GM12878 (cell line): ENCODE results near the gene NEU1. TPM values are rescaled to one million over a fixed set of nuclear protein-coding genes. Genes with fewer than 3 reads are reported as not detected.

Source experiments
- ATAC-seq: fragments of 200-7000 bp; cut with Tn5 transposase; 3 replicates; pipeline ENCODE4 v1.9.1; 2020; ENCODE audit warnings: mild to moderate bottlenecking, moderate library complexity
- BruUV-seq: library from RNA; stranded (reverse); fragments of 400-500 nt; replicated peaks from 2 replicates; lab custom pipeline; 2021; lab: Mats Ljungman, UMichigan
- CTCF ChIA-PET: fragments of 300-600 bp; sonication (Branson Sonifier 250); formaldehyde crosslinking; extraction: SDS; loops from one replicate; lab custom pipeline; 2021; ENCODE audit warnings: inconsistent platforms; lab: Yijun Ruan, JAX
- POLR2A ChIA-PET: fragments of 350-600 bp; formaldehyde crosslinking; extraction: SDS; loops from one replicate; lab custom pipeline; 2021; ENCODE audit warnings: inconsistent platforms; lab: Charles Lee
- RAD21 ChIA-PET: fragments of 300-600 bp; sonication (Branson Sonifier 250); formaldehyde crosslinking; loops from one replicate; lab custom pipeline; 2023; ENCODE audit warnings: antibody characterized with exemption; ENCODE audit not compliant: unreplicated experiment; lab: Charles Lee
- SMC1A ChIA-PET: fragments of 300-600 bp; sonication (Branson Sonifier 250); formaldehyde crosslinking; loops from one replicate; lab custom pipeline; 2023; ENCODE audit not compliant: unreplicated experiment, uncharacterized antibody; lab: Charles Lee
- DNase-seq: peaks from one replicate; pipeline ENCODE4 v3.0.0-alpha.2; 2011; ENCODE audit warnings: low read depth, low spot score
- FAIRE-seq: peaks from 3 replicates; lab custom pipeline; 2011; peaks lifted over from hg19 to GRCh38; lab: Jason Lieb, UNC
- H2AFZ ChIP-seq: 2 replicates; pipeline ENCODE4 v1.6.0; 2011; ENCODE audit warnings: low read depth, low read length, control low read depth; ENCODE audit not compliant: control insufficient read depth
- H3K27ac ChIP-seq: 2 replicates; pipeline ENCODE4 v1.5.1; 2011; ENCODE audit warnings: control low read depth; ENCODE audit not compliant: control insufficient read depth, insufficient read depth
- H3K27me3 ChIP-seq, 2 experiments: replicated peaks in 1 of 2; 2 replicates each; pipeline versions ENCODE4 v1.6.0 to v1.6.1; 2011; ENCODE audit warnings: low read length in 1 of 2; ENCODE audit not compliant: control insufficient read depth in 2 of 2, insufficient read depth in 2 of 2
- H3K36me3 ChIP-seq, 2 experiments: 2 replicates each; pipeline ENCODE4 v1.5.1; 2011; ENCODE audit warnings: low read length in 1 of 2; ENCODE audit not compliant: control insufficient read depth in 2 of 2, insufficient read depth in 2 of 2
- H3K4me1 ChIP-seq: 2 replicates; pipeline ENCODE4 v1.6.1; 2011; ENCODE audit warnings: mild to moderate bottlenecking, low read length, moderate library complexity, mixed read lengths; ENCODE audit not compliant: control insufficient read depth, insufficient read depth
- H3K4me2 ChIP-seq: 2 replicates; pipeline ENCODE4 v1.6.0; 2011; ENCODE audit warnings: control low read depth; ENCODE audit not compliant: control insufficient read depth, insufficient read depth
- H3K4me3 ChIP-seq: fragments of 200-600 bp; sonication (generic); 2 replicates; pipeline ENCODE4 v1.5.1; 2016
- H3K79me2 ChIP-seq: 2 replicates; pipeline ENCODE4 v1.6.0; 2011; ENCODE audit warnings: low read length; ENCODE audit not compliant: control insufficient read depth, insufficient read depth
- H3K9ac ChIP-seq: 2 replicates; pipeline ENCODE4 v1.8.0; 2011; ENCODE audit warnings: low read length, control low read depth, mixed read lengths; ENCODE audit not compliant: control insufficient read depth, insufficient read depth
- H3K9me3 ChIP-seq: replicated peaks from 3 replicates; pipeline ENCODE4 v1.5.1; 2011; ENCODE audit warnings: mild to moderate bottlenecking, low read length; ENCODE audit not compliant: control insufficient read depth, insufficient read depth
- H4K20me1 ChIP-seq: 2 replicates; pipeline ENCODE4 v1.6.0; 2011; ENCODE audit not compliant: control insufficient read depth, insufficient read depth
- ATF7 ChIP-seq: fragments of 450-650 bp; IDR thresholded peaks from 2 replicates; pipeline ENCODE4 v1.6.1; 2016; ENCODE audit warnings: low read depth, mild to moderate bottlenecking
- FOXK2 ChIP-seq: fragments of 450-650 bp; IDR thresholded peaks from 2 replicates; pipeline ENCODE4 v1.6.1; 2017; ENCODE audit warnings: mild to moderate bottlenecking, moderate library complexity
- FOXM1 ChIP-seq: IDR thresholded peaks from 2 replicates; pipeline ENCODE4 v1.6.1; 2012; ENCODE audit warnings: low read depth, mild to moderate bottlenecking, inconsistent platforms, low read length, moderate library complexity
- GATAD2B ChIP-seq: fragments of 450-650 bp; conservative IDR thresholded peaks from 2 replicates; pipeline ENCODE4 v1.6.1; 2017; ENCODE audit warnings: low read depth, mild to moderate bottlenecking, moderate library complexity
- HDGF ChIP-seq: fragments of 450-650 bp; IDR thresholded peaks from 2 replicates; pipeline ENCODE4 v1.6.1; 2016; ENCODE audit warnings: antibody characterized with exemption
- IKZF2 ChIP-seq, 2 experiments: fragments of 450-650 bp; IDR thresholded peaks; 2 replicates each; pipeline ENCODE4 v1.6.1; 2017; ENCODE audit warnings: mild to moderate bottlenecking in 2 of 2, moderate library complexity in 2 of 2
- RB1 ChIP-seq: fragments of 450-650 bp; formaldehyde crosslinking; IDR thresholded peaks from 2 replicates; pipeline ENCODE4 v1.6.1; 2017; ENCODE audit warnings: mild to moderate bottlenecking, borderline replicate concordance
- RFX5 ChIP-seq: IDR thresholded peaks from 2 replicates; pipeline ENCODE4 v1.6.1; 2011; ENCODE audit warnings: low read depth, low read length, improper control_type of control experiment
- SMAD5 ChIP-seq: IDR thresholded peaks from 2 replicates; pipeline ENCODE4 v1.6.1; 2016; ENCODE audit warnings: antibody characterized with exemption, low read depth
- SP1 ChIP-seq: IDR thresholded peaks from one replicate; pipeline ENCODE4 v1.6.1; 2011; ENCODE audit warnings: low read depth, low read length
- STAT1 ChIP-seq: fragments of 450-650 bp; conservative IDR thresholded peaks from 2 replicates; pipeline ENCODE4 v1.6.1; 2014; ENCODE audit warnings: antibody characterized with exemption, mild to moderate bottlenecking
- ZNF207 ChIP-seq: fragments of 450-650 bp; IDR thresholded peaks from 2 replicates; pipeline ENCODE4 v1.6.1; 2014; ENCODE audit warnings: antibody characterized with exemption, mild to moderate bottlenecking, borderline replicate concordance
- ZZZ3 ChIP-seq: IDR thresholded peaks from 2 replicates; pipeline ENCODE4 v1.6.1; 2011; ENCODE audit warnings: low read depth; ENCODE audit not compliant: control insufficient read depth, insufficient read length
- WGBS: methylation state at CpG from one replicate; pipeline ENCODE4 v1.1.6; 2016; ENCODE audit warnings: low lambda C conversion rate; ENCODE audit not compliant: insufficient replicate concordance, insufficient coverage; ENCODE audit errors: missing lambda C conversion rate; 5-methylcytosine and 5-hydroxymethylcytosine counted together
- in situ Hi-C: fragments of 300-500 bp; cut with MboI; formaldehyde crosslinking; loops from 9 replicates; pipeline ENCODE4 v1.14.3; 2018; ENCODE audit warnings: mixed read lengths
- intact Hi-C: fragments of 100-400 bp; cut with micrococcal nuclease; formaldehyde crosslinking; loops from one replicate; pipeline ENCODE4 v1.14.2; 2022; ENCODE audit not compliant: unreplicated experiment
- polyA plus RNA-seq, 11 experiments: library from polyadenylated mRNA; depleted of rRNA in 4 of 11; unstranded in 6 of 11; stranded (reverse) in 5 of 11; fragments of >200 nt; fragmentation: Nextera tagmentation in 4 of 11; fragmentation: Illumina TruSeq in 1 of 11; extraction: Ambion mirVana in 4 of 11; extraction: Trizol in 1 of 11; gene quantifications; 1 replicate in 1 of 11; 2 replicates in 10 of 11; pipeline versions ENCODE4 v1.2.1 to v1.2.3, GENCODE V29; 2011 to 2016; ENCODE audit warnings: inconsistent platforms in 2 of 11, missing spikeins in 2 of 11, low read depth in 1 of 11
- total RNA-seq, 4 experiments: library from RNA; depleted of rRNA in 3 of 4; stranded (reverse); fragments of >200 nt in 3 of 4; fragmentation: Illumina TruSeq in 1 of 4; extraction: Trizol in 1 of 4; gene quantifications; 2 replicates each; pipeline versions ENCODE4 v1.2.1 to v1.2.3, GENCODE V29; 2013 to 2021
- TF ChIP-seq, protein P1 (sequence below): IDR thresholded peaks from 2 replicates; pipeline ENCODE4 v1.6.1; 2012; ENCODE audit warnings: low read length, inconsistent platforms
- TF ChIP-seq, protein P2 (sequence below): fragments of 450-650 bp; conservative IDR thresholded peaks from 2 replicates; pipeline ENCODE4 v1.6.1; 2017; ENCODE audit warnings: mild to moderate bottlenecking, moderate library complexity
- TF ChIP-seq, protein P3 (sequence below): fragments of 450-650 bp; IDR thresholded peaks from 2 replicates; pipeline ENCODE4 v1.6.1; 2016; ENCODE audit warnings: mild to moderate bottlenecking, moderate library complexity, borderline replicate concordance

Gene NEU1
- total and polyA plus RNA-seq, 10 of the 15 experiments (the other 5 are each of a cell fraction or from before 2014, with no cell fraction given) = 7.2 to 26.9 (median 21.6) TPM

GRCh38 chr6:31827286-31828079 is 35.1 kb downstream of the NEU1 start, which contains the start of gene HSPA1B:
HSPA1B (plus strand) TSS chr6:31827738; CDS start chr6:31827951, 213 bp downstream.
- H3K4me1 ChIP-seq = peaks cover 12% of the 10 kb centered on the region
- peak within 1 kb of the TSS; percentile 87 for H3K27ac ChIP-seq
- H4K20me1 ChIP-seq = no peaks in the 10 kb centered on the region
- peak within 1 kb of the TSS; percentile 83 for H3K9ac ChIP-seq
- H3K4me2 ChIP-seq = peak within 1 kb of the TSS; percentile 86
- H3K36me3 ChIP-seq = no peaks in the 10 kb centered on the region
- under 1% methylated on average over 50 of the region's 56 CpGs for WGBS
- peak; percentile 97 for FAIRE-seq
- ChIA-PET CTCF (interaction anchor here (0.6 to 2.6 kb wide), 11 partner anchors 13 to 286 kb away, joined by 3 to 13 read pairs (median 5); partner anchors contain the start of genes ATP6V1G2, DDAH2, DDX39B and MSH5), POLR2A (interaction anchor here (0.7 to 11.3 kb wide), 20 partner anchors 8 to 365 kb away, joined by 3 to 158 read pairs (median 4); partner anchors contain the start of genes ABHD16A, BAG6, CLIC1 and GPSM3), SMC1A (interaction anchor here (0.8 to 2.8 kb wide), 10 partner anchors 21 to 350 kb away, joined by 3 to 22 read pairs (median 5); partner anchors contain the start of genes ABHD16A, CLIC1, LSM2 and MSH5), RAD21 (interaction anchor here (0.8 to 2.4 kb wide), 17 partner anchors 10 to 333 kb away, joined by 3 to 53 read pairs (median 6); partner anchors contain the start of genes CLIC1, DDAH2, HSPA1A and HSPA1L)
- no peaks in the 10 kb centered on the region for H3K27me3 ChIP-seq
- peak; percentile 86 for ATAC-seq
- no peaks in the 10 kb centered on the region for H3K9me3 ChIP-seq
- BruUV-seq = no TSS peak
- intact Hi-C loops = loop anchor here (2.0 to 10.0 kb wide), 3 partner anchors 53 to 99 kb away; partner anchors contain the start of genes DDAH2 and VWA7
- in situ Hi-C loops = no loop called here
- DNase-seq = peak; percentile 97
- peak within 1 kb of the TSS; percentile 78 for H3K4me3 ChIP-seq
- peak within 1 kb of the TSS; percentile 88 for H2AFZ ChIP-seq
- peaks cover 27% of the 10 kb centered on the region for H3K79me2 ChIP-seq
- TF ChIP-seq, protein P1, sequence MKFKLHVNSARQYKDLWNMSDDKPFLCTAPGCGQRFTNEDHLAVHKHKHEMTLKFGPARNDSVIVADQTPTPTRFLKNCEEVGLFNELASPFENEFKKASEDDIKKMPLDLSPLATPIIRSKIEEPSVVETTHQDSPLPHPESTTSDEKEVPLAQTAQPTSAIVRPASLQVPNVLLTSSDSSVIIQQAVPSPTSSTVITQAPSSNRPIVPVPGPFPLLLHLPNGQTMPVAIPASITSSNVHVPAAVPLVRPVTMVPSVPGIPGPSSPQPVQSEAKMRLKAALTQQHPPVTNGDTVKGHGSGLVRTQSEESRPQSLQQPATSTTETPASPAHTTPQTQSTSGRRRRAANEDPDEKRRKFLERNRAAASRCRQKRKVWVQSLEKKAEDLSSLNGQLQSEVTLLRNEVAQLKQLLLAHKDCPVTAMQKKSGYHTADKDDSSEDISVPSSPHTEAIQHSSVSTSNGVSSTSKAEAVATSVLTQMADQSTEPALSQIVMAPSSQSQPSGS = no peak
- TF ChIP-seq, protein P2, sequence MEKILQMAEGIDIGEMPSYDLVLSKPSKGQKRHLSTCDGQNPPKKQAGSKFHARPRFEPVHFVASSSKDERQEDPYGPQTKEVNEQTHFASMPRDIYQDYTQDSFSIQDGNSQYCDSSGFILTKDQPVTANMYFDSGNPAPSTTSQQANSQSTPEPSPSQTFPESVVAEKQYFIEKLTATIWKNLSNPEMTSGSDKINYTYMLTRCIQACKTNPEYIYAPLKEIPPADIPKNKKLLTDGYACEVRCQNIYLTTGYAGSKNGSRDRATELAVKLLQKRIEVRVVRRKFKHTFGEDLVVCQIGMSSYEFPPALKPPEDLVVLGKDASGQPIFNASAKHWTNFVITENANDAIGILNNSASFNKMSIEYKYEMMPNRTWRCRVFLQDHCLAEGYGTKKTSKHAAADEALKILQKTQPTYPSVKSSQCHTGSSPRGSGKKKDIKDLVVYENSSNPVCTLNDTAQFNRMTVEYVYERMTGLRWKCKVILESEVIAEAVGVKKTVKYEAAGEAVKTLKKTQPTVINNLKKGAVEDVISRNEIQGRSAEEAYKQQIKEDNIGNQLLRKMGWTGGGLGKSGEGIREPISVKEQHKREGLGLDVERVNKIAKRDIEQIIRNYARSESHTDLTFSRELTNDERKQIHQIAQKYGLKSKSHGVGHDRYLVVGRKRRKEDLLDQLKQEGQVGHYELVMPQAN = peak; percentile 70; the same call in 1 of the 2 replicates
- TF ChIP-seq SP1 (peak; percentile 57), IKZF2 (IDR thresholded peaks at IDR 0.05) (peak; percentile 92), FOXM1 (no peak), STAT1 (no peak), ZZZ3 (no peak), RFX5 (peak; percentile 38; the same call in 1 of the 2 replicates), SMAD5 (peak; percentile 89), GATAD2B (peak; percentile 64; the same call in 1 of the 2 replicates), HDGF (peak; percentile 91), RB1 (0 out of 2 replicates have a peak, but pooled peaks have one; percentile 61), ZNF207 (no peak), FOXK2 (peak; percentile 74; the same call in 1 of the 2 replicates), ATF7 (no peak)
- TF ChIP-seq, protein P3, sequence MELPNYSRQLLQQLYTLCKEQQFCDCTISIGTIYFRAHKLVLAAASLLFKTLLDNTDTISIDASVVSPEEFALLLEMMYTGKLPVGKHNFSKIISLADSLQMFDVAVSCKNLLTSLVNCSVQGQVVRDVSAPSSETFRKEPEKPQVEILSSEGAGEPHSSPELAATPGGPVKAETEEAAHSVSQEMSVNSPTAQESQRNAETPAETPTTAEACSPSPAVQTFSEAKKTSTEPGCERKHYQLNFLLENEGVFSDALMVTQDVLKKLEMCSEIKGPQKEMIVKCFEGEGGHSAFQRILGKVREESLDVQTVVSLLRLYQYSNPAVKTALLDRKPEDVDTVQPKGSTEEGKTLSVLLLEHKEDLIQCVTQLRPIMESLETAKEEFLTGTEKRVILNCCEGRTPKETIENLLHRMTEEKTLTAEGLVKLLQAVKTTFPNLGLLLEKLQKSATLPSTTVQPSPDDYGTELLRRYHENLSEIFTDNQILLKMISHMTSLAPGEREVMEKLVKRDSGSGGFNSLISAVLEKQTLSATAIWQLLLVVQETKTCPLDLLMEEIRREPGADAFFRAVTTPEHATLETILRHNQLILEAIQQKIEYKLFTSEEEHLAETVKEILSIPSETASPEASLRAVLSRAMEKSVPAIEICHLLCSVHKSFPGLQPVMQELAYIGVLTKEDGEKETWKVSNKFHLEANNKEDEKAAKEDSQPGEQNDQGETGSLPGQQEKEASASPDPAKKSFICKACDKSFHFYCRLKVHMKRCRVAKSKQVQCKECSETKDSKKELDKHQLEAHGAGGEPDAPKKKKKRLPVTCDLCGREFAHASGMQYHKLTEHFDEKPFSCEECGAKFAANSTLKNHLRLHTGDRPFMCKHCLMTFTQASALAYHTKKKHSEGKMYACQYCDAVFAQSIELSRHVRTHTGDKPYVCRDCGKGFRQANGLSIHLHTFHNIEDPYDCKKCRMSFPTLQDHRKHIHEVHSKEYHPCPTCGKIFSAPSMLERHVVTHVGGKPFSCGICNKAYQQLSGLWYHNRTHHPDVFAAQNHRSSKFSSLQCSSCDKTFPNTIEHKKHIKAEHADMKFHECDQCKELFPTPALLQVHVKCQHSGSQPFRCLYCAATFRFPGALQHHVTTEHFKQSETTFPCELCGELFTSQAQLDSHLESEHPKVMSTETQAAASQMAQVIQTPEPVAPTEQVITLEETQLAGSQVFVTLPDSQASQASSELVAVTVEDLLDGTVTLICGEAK = no peak
